Keratinocyte (primary cell): ENCODE measurements around the gene UCHL1. TPM values are rescaled to one million over a fixed set of nuclear protein-coding genes. Genes with fewer than 3 reads are reported as not detected.

ENCODE experiments used
- DNase-seq: peaks from one replicate; pipeline ENCODE4 v3.0.0-alpha.2; 2011; ENCODE audit warnings: low read depth, missing footprints, low spot score
- FAIRE-seq: peaks from 2 replicates; lab custom pipeline; 2011; peaks lifted over from hg19 to GRCh38; lab: Jason Lieb, UNC
- H2AFZ ChIP-seq: 2 replicates; pipeline ENCODE4 v1.6.0; 2012; ENCODE audit warnings: low read length, control low read depth, inconsistent platforms; ENCODE audit not compliant: control insufficient read depth
- H3K27ac ChIP-seq: 2 replicates; pipeline ENCODE4 v1.5.1; 2011; ENCODE audit warnings: low read length; ENCODE audit not compliant: control insufficient read depth, insufficient read depth
- H3K27me3 ChIP-seq: 3 replicates; pipeline ENCODE4 v1.6.0; 2011; ENCODE audit warnings: low read length; ENCODE audit not compliant: control insufficient read depth, insufficient read depth; ENCODE audit errors: extremely low read depth
- H3K36me3 ChIP-seq, 2 experiments: 2 replicates in 1 of 2; 3 replicates in 1 of 2; pipeline ENCODE4 v1.5.1; 2011; ENCODE audit warnings: low read length in 2 of 2, mild to moderate bottlenecking in 1 of 2; ENCODE audit not compliant: control insufficient read depth in 2 of 2, insufficient read depth in 2 of 2; ENCODE audit errors: extremely low read depth in 1 of 2
- H3K4me1 ChIP-seq: 3 replicates; pipeline ENCODE4 v1.5.1; 2011; ENCODE audit warnings: low read length; ENCODE audit not compliant: control insufficient read depth, insufficient read depth; ENCODE audit errors: extremely low read depth
- H3K4me2 ChIP-seq: 3 replicates; pipeline ENCODE4 v1.6.0; 2011; ENCODE audit warnings: low read depth, low read length; ENCODE audit not compliant: control insufficient read depth, insufficient read depth; ENCODE audit errors: extremely low read depth
- H3K4me3 ChIP-seq, 3 experiments: fragments of 200-600 bp in 1 of 3; sonication (generic) in 1 of 3; 2 replicates in 2 of 3; 3 replicates in 1 of 3; pipeline ENCODE4 v1.5.1; 2011 to 2016; ENCODE audit warnings: low read length in 3 of 3, mild to moderate bottlenecking in 3 of 3, control low read depth in 2 of 3, inconsistent platforms in 1 of 3, low read depth in 1 of 3, mixed read lengths in 1 of 3, mixed run types in 1 of 3, moderate library complexity in 1 of 3; ENCODE audit not compliant: control insufficient read depth in 2 of 3, insufficient read depth in 2 of 3; ENCODE audit errors: extremely low read depth in 1 of 3
- H3K79me2 ChIP-seq: 2 replicates; pipeline ENCODE4 v1.6.0; 2012; ENCODE audit warnings: low read length; ENCODE audit not compliant: control insufficient read depth, insufficient read depth
- H3K9ac ChIP-seq: 3 replicates; pipeline ENCODE4 v1.6.0; 2011; ENCODE audit warnings: low read length; ENCODE audit not compliant: control insufficient read depth, insufficient read depth; ENCODE audit errors: extremely low read depth
- H3K9me1 ChIP-seq: 3 replicates; pipeline ENCODE4 v1.6.0; 2011; ENCODE audit warnings: low read length; ENCODE audit not compliant: control insufficient read depth, insufficient read depth; ENCODE audit errors: extremely low read depth
- H3K9me3 ChIP-seq: 2 replicates; pipeline ENCODE4 v1.5.1; 2012; ENCODE audit warnings: low read depth, low read length; ENCODE audit not compliant: control insufficient read depth
- H4K20me1 ChIP-seq: 3 replicates; pipeline ENCODE4 v1.6.0; 2011; ENCODE audit warnings: low read length; ENCODE audit not compliant: control insufficient read depth, insufficient read depth; ENCODE audit errors: extremely low read depth
- EZH2 ChIP-seq: IDR thresholded peaks from one replicate; pipeline ENCODE4 v1.6.1; 2012; ENCODE audit warnings: inconsistent platforms, mild to moderate bottlenecking, low read length, moderate library complexity
- dilution Hi-C: fragments of 300-500 bp; cut with MboI; formaldehyde crosslinking; loops from one replicate; pipeline ENCODE4 v1.7.0; 2020; ENCODE audit warnings: low sequenced_read_pairs; ENCODE audit not compliant: extremely low pct_ligation_motif_present
- polyA plus RNA-seq, 5 experiments: library from polyadenylated mRNA; depleted of rRNA in 3 of 5; stranded (reverse) in 3 of 5; stranded (forward) in 1 of 5; unstranded in 1 of 5; fragments of >200 nt; gene quantifications; 1 replicate in 1 of 5; 2 replicates in 3 of 5; 3 replicates in 1 of 5; pipeline versions ENCODE4 v1.2.1 to v1.2.3, GENCODE V29; 2011 to 2012; ENCODE audit warnings: missing spikeins in 2 of 5, low read depth in 1 of 5, low replicate concordance in 1 of 5
- TF ChIP-seq, protein P1 (sequence below), 3 experiments: IDR thresholded peaks in 1 of 3; conservative IDR thresholded peaks in 1 of 3; optimal IDR thresholded peaks in 1 of 3; 2 replicates in 2 of 3; 3 replicates in 1 of 3; pipeline versions ENCODE3 to v1.5.1; 2011; ENCODE audit warnings: low read length in 3 of 3, mild to moderate bottlenecking in 3 of 3, moderate library complexity in 2 of 3, control low read depth in 1 of 3, inconsistent platforms in 1 of 3; ENCODE audit not compliant: insufficient read depth in 2 of 3; ENCODE audit errors: extremely low read depth in 1 of 3

The UCHL1 gene
- polyA plus RNA-seq, 1 donor (not counting 4 experiments of a cell fraction or from before 2014, with no cell fraction given): 3.0 TPM

DNA sequence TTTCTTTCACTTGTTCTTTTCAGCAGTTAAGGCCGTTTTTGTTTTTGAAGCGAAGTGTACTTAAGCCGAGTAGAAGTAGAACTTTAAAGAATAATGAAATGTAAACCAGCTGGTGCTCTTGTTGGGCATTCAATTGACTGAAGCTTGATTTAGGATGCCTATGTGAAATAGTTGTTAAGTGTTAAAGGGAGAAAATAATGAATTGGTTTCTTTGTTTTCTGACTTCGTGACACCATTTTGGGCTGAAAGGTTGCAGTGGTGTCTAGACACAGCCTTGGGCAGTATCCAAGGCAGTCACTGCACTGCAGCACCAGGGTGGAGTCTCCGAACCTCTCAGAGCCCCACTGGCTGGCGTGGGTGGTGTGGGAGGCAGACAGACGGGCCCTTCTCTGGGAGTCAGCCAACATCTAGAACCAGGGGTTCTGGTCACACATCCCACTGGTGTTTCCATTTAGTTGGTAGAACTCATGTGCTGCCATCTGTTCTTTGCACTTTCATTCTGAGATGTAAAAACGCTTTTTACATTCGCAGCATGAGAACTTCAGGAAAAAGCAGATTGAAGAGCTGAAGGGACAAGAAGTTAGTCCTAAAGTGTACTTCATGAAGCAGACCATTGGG is 3.5 kb downstream of the UCHL1 start:
- Histone ChIP-seq H3K4me1 (no peaks in the 10 kb centered on the region), H3K27me3 (peaks cover 33% of the 10 kb centered on the region), H3K79me2 (no peaks in the 10 kb centered on the region), H3K9me1 (no peaks in the 10 kb centered on the region), H4K20me1 (no peaks in the 10 kb centered on the region), H3K4me3 (no peak overlapping the region), H3K36me3 (no peaks in the 10 kb centered on the region), H2AFZ (no peak overlapping the region), H3K9me3 (no peaks in the 10 kb centered on the region), H3K4me2 (no peak overlapping the region), H3K27ac (no peak overlapping the region), H3K9ac (no peak overlapping the region)
- DNase-seq (no peak), FAIRE-seq (no peak)
- dilution Hi-C loops: no loop called here
- TF ChIP-seq EZH2: no peak
- TF ChIP-seq, protein P1, sequence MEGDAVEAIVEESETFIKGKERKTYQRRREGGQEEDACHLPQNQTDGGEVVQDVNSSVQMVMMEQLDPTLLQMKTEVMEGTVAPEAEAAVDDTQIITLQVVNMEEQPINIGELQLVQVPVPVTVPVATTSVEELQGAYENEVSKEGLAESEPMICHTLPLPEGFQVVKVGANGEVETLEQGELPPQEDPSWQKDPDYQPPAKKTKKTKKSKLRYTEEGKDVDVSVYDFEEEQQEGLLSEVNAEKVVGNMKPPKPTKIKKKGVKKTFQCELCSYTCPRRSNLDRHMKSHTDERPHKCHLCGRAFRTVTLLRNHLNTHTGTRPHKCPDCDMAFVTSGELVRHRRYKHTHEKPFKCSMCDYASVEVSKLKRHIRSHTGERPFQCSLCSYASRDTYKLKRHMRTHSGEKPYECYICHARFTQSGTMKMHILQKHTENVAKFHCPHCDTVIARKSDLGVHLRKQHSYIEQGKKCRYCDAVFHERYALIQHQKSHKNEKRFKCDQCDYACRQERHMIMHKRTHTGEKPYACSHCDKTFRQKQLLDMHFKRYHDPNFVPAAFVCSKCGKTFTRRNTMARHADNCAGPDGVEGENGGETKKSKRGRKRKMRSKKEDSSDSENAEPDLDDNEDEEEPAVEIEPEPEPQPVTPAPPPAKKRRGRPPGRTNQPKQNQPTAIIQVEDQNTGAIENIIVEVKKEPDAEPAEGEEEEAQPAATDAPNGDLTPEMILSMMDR (optimal IDR thresholded peaks at IDR 0.05 in 1 of 3, IDR thresholded peaks at IDR 0.05 in 1 of 3, conservative IDR thresholded peaks at IDR 0.05 in 1 of 3; ENCODE audit: extremely low read depth in 1 of 3, insufficient read depth in 2 of 3, low read length in 3 of 3): no peak

DNA sequence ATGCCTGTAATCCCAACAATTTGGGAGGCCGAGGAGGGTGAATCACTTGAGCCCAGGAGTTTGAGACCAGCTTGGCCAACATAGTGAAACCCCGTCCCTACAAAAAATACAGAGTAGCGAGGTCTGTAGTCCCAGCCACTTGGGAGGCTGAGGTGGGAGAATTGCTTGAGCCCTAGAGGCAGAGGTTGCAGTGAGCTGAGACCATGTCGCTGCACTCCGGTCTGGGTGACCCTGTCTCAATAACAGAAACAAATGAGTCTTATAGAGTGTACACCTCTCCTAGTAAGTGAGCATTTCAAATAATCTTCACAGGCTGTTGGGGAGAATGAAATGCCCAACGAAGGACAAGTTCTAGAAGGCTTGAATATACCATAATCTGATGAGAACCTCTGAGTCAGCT is 5.5 kb downstream of the UCHL1 start:
- no peak for FAIRE-seq
- no peak overlapping the region for H3K27ac ChIP-seq

More for the DNA sequence above, 5.5 kb downstream of the UCHL1 start:
- Histone ChIP-seq H3K4me1 (no peaks in the 10 kb centered on the region), H3K27me3 (peaks cover 15% of the 10 kb centered on the region), H3K9ac (no peak overlapping the region), H3K4me3 (no peak overlapping the region), H3K9me1 (no peaks in the 10 kb centered on the region), H3K79me2 (no peaks in the 10 kb centered on the region), H3K36me3 (no peaks in the 10 kb centered on the region), H3K9me3 (no peaks in the 10 kb centered on the region), H4K20me1 (no peaks in the 10 kb centered on the region), H2AFZ (no peak overlapping the region), H3K4me2 (no peak overlapping the region)
- dilution Hi-C loops: no loop called here
- no peak for TF ChIP-seq EZH2
- TF ChIP-seq, protein P1 (optimal IDR thresholded peaks at IDR 0.05 in 1 of 3, IDR thresholded peaks at IDR 0.05 in 1 of 3, conservative IDR thresholded peaks at IDR 0.05 in 1 of 3; ENCODE audit: extremely low read depth in 1 of 3, insufficient read depth in 2 of 3, low read length in 3 of 3): no peak
- no peak for DNase-seq
